NCI-H187 (cell line): ENCODE results near the gene PGC.

Source experiments
- DNase-seq, 2 experiments: peaks; one replicate each; lab custom pipeline; 2025; lab: John Stamatoyannopoulos, UW

Gene PGC

GRCh38 chr6:41714556-41715273 lies 32.5 kb downstream of the PGC start:
- DNase-seq = no peak

GRCh38 chr6:41713650-41714291 lies 33.4 kb downstream of the PGC start:
- no peak for DNase-seq

GRCh38 chr6:41713159-41713649 lies 34.0 kb downstream of the PGC start:
- no peak for DNase-seq

GRCh38 chr6:41712651-41713103 lies 34.5 kb downstream of the PGC start:
- DNase-seq = no peak

- no peak for DNase-seq
Measured at GRCh38 chr6:41711323-41712038, 35.7 kb downstream of the PGC start.

GRCh38 chr6:41709375-41709774 lies 37.8 kb downstream of the PGC start:
- DNase-seq = no peak

GRCh38 chr6:41708856-41709255 lies 38.3 kb downstream of the PGC start:
- DNase-seq = no peak

GRCh38 chr6:41707565-41708200 lies 39.5 kb downstream of the PGC start:
- no peak for DNase-seq

GRCh38 chr6:41706876-41707564 lies 40.2 kb downstream of the PGC start:
- DNase-seq = no peak

GRCh38 chr6:41705996-41706835 lies 41.0 kb downstream of the PGC start:
- no peak for DNase-seq

GRCh38 chr6:41705311-41705995 lies 41.7 kb downstream of the PGC start:
- no peak for DNase-seq

- no peak for DNase-seq
Measured at GRCh38 chr6:41704656-41705310, 42.4 kb downstream of the PGC start.

- no peak for DNase-seq
Measured at GRCh38 chr6:41704028-41704427, 43.2 kb downstream of the PGC start.

GRCh38 chr6:41702771-41703494 lies 44.3 kb downstream of the PGC start:
- no peak for DNase-seq

GRCh38 chr6:41702089-41702745 lies 45.0 kb downstream of the PGC start:
- DNase-seq = no peak

- DNase-seq = no peak
Measured at GRCh38 chr6:41700463-41701347, 46.5 kb downstream of the PGC start.

GRCh38 chr6:41699063-41699462 lies 48.1 kb downstream of the PGC start:
- DNase-seq = no peak
